HL-60 (cell line): ENCODE results near the gene MED10.

ENCODE experiments used
- DNase-seq, 2 experiments: peaks; one replicate each; pipeline ENCODE4 v3.0.0-alpha.2; 2010 to 2020; ENCODE audit warnings: low read depth in 1 of 2, low spot score in 1 of 2
- H3K27ac ChIP-seq: fragments of 250-450 bp; sonication (Bioruptor Pico); replicated peaks from 2 replicates; pipeline ENCODE4 v1.5.1; 2020; ENCODE audit warnings: mild to moderate bottlenecking, moderate library complexity
- H3K27me3 ChIP-seq: fragments of 250-450 bp; sonication (Bioruptor Pico); 2 replicates; pipeline ENCODE4 v1.5.1; 2021; ENCODE audit warnings: mild to moderate bottlenecking, moderate library complexity; ENCODE audit not compliant: insufficient read depth, poor library complexity, severe bottlenecking
- H3K4me3 ChIP-seq: replicated peaks from 2 replicates; pipeline ENCODE4 v1.5.1; 2011; ENCODE audit warnings: mild to moderate bottlenecking, control low read depth, low read length; ENCODE audit not compliant: insufficient read depth
- GABPA ChIP-seq: IDR thresholded peaks from 2 replicates; pipeline ENCODE4 v1.6.1; 2012; ENCODE audit warnings: low read depth
- POLR2AphosphoS5 ChIP-seq: IDR thresholded peaks from 2 replicates; pipeline ENCODE4 v1.6.1; 2012; ENCODE audit warnings: low read depth
- SPI1 ChIP-seq: IDR thresholded peaks from 2 replicates; pipeline ENCODE4 v1.6.1; 2012; ENCODE audit warnings: low read depth, mild to moderate bottlenecking, borderline replicate concordance
- TF ChIP-seq, protein P1 (sequence below): IDR thresholded peaks from one replicate; pipeline ENCODE4 v1.5.1; 2011; ENCODE audit warnings: low read length, control low read depth, inconsistent platforms; ENCODE audit not compliant: insufficient read depth
- TF ChIP-seq, protein P2 (sequence below): IDR thresholded peaks from 2 replicates; pipeline ENCODE4 v1.6.1; 2012; ENCODE audit warnings: low read depth; ENCODE audit not compliant: insufficient replicate concordance

The MED10 gene

DNA sequence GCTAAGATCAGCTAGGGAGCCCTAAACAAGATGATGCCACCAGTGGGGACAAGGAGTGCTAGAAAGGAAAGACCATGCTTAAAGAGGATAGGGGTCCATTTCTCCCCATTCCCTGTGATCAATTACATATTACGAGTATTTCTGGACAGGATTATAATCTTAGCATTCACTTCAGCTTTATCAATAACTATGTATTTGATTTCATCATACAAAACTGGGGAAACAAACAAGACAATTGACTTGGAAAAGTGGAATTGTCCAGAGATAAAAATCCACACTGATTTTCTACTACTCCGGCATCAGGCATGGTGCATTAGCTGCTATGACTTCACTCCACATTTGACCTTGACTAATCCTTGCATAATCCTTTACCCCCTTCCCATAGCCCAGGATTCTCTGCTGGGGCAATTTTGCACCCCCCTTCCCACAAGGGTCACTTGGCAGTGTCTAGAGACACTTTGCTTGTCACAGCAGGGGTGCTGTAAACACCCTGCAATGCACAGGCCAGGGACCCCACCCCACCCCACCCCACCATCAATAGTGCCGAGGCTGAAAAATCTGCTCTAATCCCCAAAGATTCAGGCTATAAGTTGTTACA is 40.4 kb upstream of the MED10 start:
- Histone ChIP-seq H3K4me3 (no peak overlapping the region), H3K27me3 (peaks cover 2% of the 10 kb centered on the region)
- no peak for TF ChIP-seq SPI1
- TF ChIP-seq, protein P1, sequence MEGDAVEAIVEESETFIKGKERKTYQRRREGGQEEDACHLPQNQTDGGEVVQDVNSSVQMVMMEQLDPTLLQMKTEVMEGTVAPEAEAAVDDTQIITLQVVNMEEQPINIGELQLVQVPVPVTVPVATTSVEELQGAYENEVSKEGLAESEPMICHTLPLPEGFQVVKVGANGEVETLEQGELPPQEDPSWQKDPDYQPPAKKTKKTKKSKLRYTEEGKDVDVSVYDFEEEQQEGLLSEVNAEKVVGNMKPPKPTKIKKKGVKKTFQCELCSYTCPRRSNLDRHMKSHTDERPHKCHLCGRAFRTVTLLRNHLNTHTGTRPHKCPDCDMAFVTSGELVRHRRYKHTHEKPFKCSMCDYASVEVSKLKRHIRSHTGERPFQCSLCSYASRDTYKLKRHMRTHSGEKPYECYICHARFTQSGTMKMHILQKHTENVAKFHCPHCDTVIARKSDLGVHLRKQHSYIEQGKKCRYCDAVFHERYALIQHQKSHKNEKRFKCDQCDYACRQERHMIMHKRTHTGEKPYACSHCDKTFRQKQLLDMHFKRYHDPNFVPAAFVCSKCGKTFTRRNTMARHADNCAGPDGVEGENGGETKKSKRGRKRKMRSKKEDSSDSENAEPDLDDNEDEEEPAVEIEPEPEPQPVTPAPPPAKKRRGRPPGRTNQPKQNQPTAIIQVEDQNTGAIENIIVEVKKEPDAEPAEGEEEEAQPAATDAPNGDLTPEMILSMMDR = no peak
- TF ChIP-seq, protein P2, sequence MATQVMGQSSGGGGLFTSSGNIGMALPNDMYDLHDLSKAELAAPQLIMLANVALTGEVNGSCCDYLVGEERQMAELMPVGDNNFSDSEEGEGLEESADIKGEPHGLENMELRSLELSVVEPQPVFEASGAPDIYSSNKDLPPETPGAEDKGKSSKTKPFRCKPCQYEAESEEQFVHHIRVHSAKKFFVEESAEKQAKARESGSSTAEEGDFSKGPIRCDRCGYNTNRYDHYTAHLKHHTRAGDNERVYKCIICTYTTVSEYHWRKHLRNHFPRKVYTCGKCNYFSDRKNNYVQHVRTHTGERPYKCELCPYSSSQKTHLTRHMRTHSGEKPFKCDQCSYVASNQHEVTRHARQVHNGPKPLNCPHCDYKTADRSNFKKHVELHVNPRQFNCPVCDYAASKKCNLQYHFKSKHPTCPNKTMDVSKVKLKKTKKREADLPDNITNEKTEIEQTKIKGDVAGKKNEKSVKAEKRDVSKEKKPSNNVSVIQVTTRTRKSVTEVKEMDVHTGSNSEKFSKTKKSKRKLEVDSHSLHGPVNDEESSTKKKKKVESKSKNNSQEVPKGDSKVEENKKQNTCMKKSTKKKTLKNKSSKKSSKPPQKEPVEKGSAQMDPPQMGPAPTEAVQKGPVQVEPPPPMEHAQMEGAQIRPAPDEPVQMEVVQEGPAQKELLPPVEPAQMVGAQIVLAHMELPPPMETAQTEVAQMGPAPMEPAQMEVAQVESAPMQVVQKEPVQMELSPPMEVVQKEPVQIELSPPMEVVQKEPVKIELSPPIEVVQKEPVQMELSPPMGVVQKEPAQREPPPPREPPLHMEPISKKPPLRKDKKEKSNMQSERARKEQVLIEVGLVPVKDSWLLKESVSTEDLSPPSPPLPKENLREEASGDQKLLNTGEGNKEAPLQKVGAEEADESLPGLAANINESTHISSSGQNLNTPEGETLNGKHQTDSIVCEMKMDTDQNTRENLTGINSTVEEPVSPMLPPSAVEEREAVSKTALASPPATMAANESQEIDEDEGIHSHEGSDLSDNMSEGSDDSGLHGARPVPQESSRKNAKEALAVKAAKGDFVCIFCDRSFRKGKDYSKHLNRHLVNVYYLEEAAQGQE = no peak
- TF ChIP-seq POLR2AphosphoS5 = no peak
- TF ChIP-seq GABPA = no peak

DNA sequence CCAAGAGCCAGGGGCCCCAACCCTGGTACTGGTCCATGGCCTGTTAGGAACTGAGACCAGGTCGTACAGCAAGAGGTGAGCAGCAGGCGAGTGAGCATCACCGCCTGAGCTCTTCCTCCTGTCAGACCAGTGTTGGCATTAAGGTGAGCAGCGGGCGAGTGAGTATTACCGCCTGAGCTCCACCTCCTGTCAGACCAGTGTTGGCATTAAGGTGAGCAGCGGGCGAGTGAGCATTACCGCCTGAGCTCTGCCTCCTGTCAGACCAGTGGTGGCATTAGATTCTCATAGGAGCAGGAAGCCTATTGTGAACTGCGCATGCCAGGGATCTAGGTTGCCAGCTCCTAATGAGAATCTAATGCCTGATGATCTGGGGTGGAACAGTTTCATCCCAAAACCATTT is 39.3 kb upstream of the MED10 start:
- Histone ChIP-seq H3K27me3 (peaks cover 2% of the 10 kb centered on the region), H3K4me3 (no peak overlapping the region), H3K27ac (no peak overlapping the region)
- DNase-seq = no peak
- TF ChIP-seq, protein P2 = no peak

More for the DNA sequence above, 40.4 kb upstream of the MED10 start:
- no peak overlapping the region for H3K27ac ChIP-seq
- DNase-seq = no peak

DNA sequence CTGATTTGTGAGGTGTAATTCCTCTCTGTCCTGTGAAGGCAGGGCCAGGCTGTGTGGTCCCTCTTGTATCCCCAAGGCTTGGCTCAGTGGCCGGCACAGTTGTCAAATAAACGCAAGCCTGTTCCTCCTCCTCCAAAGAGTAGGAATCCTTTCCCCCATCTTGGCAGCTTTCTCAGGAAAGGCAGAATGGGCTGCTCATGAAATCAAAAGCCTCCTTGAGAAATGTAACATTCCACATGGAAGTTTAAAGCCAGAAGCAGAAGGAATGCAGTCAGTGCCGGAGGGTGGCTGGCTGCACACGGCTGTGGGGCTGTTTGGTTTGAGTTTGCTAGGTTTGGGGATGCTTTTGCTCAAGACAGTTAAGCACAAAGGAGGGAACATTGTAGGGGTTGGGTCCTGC is 34.5 kb upstream of the MED10 start:
- no peak for DNase-seq
- H3K27me3 ChIP-seq = no peaks in the 10 kb centered on the region
- H3K27ac ChIP-seq = no peak overlapping the region
- TF ChIP-seq SPI1 = no peak
- TF ChIP-seq, protein P2 = no peak
- TF ChIP-seq, protein P1 = no peak
- TF ChIP-seq POLR2AphosphoS5 = no peak
- TF ChIP-seq GABPA = no peak
- H3K4me3 ChIP-seq = no peak overlapping the region
